Peyer's patch (tissue), 4 donors: ENCODE results near the gene CHST11. TPM values are rescaled to one million over a fixed set of nuclear protein-coding genes. Genes with fewer than 3 reads are reported as not detected.

Source experiments
- DNase-seq, 3 donors: peaks; one replicate each; pipeline ENCODE4 v3.0.0-alpha.2; 2017 to 2019
- H3K27ac ChIP-seq, 4 donors: fragments of 200-600 bp; sonication (generic); one replicate each; pipeline ENCODE4 v1.5.1; 2016 to 2019
- H3K27me3 ChIP-seq, 2 donors: fragments of 200-600 bp; sonication (generic); one replicate each; pipeline ENCODE4 v1.5.1; 2019
- H3K36me3 ChIP-seq, 3 donors: fragments of 200-600 bp; sonication (generic); one replicate each; pipeline ENCODE4 v1.5.1; 2016 to 2019
- H3K4me1 ChIP-seq, 4 donors: fragments of 200-600 bp; sonication (generic); one replicate each; pipeline ENCODE4 v1.5.1; 2016 to 2019
- H3K4me3 ChIP-seq, 4 donors: fragments of 200-600 bp; sonication (generic); 1 replicate in 3 of 4; 2 replicates in 1 of 4; pipeline ENCODE4 v1.5.1; 2016 to 2019; ENCODE audit warnings: mild to moderate bottlenecking in 1 of 4
- H3K9me3 ChIP-seq, 4 donors: fragments of 200-600 bp; sonication (generic); one replicate each; pipeline ENCODE4 v1.5.1; 2016 to 2019; ENCODE audit warnings: mild to moderate bottlenecking in 1 of 4
- POLR2A ChIP-seq, 2 donors: fragments of 450-650 bp; IDR thresholded peaks; one replicate each; pipeline ENCODE4 v1.5.1; 2017; ENCODE audit warnings: antibody characterized with exemption in 2 of 2, mild to moderate bottlenecking in 2 of 2, moderate library complexity in 2 of 2
- total RNA-seq, 4 donors: library from RNA; depleted of rRNA; stranded (reverse); fragments of >200 nt; gene quantifications; one replicate each; pipeline ENCODE4 v1.1.0, GENCODE V29; 2016
- TF ChIP-seq, protein P1 (sequence below), 6 experiments: fragments of 450-650 bp in 4 of 6; fragments of 200-600 bp in 2 of 6; sonication (generic) in 1 of 6; IDR thresholded peaks; one replicate each; pipeline ENCODE4 v1.5.1; 2017 to 2019; ENCODE audit warnings: antibody characterized with exemption in 6 of 6, mild to moderate bottlenecking in 3 of 6, moderate library complexity in 1 of 6

CHST11 gene
- total RNA-seq, 4 donors from 2014 or later, result 9.9 to 119 (median 15.6) TPM

DNA sequence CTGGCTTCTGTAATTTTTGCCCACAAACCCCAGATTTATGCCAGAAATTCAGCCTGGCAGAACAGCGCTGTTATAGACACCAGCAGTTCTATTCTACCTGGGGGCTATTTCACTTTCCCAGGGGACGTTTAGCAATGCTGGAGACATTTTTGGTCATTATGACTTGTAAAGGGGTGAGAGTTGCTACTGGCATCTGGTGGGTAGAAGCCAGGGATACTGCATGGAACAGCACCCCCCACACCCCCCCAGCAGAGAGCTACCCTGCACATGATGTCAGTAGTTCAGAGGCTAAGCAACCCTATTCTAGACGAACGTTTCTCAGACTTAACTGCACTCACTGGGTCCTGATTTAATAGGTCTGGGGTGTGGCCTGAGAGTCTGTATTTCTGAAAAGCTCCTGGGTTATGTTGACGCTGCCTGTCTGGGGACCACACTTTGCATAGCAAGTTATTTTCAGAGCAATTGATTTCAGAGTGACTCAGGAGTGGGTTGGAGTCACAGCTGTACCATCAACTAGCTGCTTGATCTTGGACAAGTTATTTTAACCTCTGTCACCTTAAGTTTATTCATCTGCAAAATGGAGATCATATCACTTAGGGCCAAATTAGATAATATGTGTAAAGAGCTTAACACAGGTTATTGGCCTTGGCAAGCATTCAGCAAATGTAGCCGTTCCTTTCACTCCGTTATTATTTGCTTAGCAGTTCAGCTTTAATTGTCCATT lies 48.5 kb downstream of the CHST11 start:
- H3K27ac ChIP-seq, result peak overlapping the region in 1 of 4 donors; percentile 25
- no peaks in the 10 kb centered on the region for H3K27me3 ChIP-seq
- no peak overlapping the region for H3K4me3 ChIP-seq
- H3K36me3 ChIP-seq, result no peaks in the 10 kb centered on the region
- H3K9me3 ChIP-seq, result no peaks in the 10 kb centered on the region
- no peak for TF ChIP-seq POLR2A (IDR thresholded peaks at IDR 0.05)
- TF ChIP-seq, protein P1, sequence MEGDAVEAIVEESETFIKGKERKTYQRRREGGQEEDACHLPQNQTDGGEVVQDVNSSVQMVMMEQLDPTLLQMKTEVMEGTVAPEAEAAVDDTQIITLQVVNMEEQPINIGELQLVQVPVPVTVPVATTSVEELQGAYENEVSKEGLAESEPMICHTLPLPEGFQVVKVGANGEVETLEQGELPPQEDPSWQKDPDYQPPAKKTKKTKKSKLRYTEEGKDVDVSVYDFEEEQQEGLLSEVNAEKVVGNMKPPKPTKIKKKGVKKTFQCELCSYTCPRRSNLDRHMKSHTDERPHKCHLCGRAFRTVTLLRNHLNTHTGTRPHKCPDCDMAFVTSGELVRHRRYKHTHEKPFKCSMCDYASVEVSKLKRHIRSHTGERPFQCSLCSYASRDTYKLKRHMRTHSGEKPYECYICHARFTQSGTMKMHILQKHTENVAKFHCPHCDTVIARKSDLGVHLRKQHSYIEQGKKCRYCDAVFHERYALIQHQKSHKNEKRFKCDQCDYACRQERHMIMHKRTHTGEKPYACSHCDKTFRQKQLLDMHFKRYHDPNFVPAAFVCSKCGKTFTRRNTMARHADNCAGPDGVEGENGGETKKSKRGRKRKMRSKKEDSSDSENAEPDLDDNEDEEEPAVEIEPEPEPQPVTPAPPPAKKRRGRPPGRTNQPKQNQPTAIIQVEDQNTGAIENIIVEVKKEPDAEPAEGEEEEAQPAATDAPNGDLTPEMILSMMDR (IDR thresholded peaks at IDR 0.05), result no peak
- H3K4me1 ChIP-seq, result peaks cover 0 to 20% (median 8%) of the 10 kb centered on the region in 4 donors
- no peak for DNase-seq

DNA sequence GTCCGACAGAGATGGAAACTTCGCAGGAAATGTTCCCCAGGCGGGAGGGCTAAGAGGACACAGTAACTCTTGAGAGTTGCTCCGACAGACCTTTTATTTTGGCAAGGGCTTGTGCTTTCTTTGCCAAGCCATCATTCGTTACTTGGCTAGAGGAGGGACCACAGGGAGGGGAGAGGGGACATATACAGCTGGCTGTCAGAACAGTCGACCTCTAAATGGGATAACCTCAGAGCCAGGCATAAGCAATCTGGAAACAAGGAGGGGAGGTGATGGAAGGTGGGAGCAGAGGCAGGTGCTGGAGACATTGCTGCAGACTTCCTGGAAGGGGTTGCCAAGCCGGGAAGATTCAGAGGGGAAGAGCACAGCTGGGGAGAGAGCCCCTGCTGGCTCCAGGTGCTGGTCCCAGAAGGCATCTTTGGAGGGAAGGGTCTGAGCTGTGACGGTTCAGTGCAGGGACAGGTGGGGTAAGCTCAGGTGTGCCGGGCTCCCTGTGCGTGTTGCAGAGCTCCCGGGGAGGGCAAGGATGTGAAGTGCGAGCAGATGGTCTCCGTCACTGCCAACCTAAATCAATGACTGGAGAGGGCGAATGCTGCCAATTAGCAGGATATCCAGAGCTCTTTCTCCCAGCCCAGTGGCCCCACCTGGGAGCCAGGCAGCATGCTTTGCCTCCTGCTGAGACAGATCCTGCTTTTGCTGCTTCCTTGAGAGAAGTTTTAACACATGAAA lies 50.1 kb downstream of the CHST11 start:
- no peaks in the 10 kb centered on the region for H3K36me3 ChIP-seq
- DNase-seq, result no peak
- no peaks in the 10 kb centered on the region for H3K9me3 ChIP-seq
- no peak for TF ChIP-seq POLR2A (IDR thresholded peaks at IDR 0.05)
- TF ChIP-seq, protein P1 (IDR thresholded peaks at IDR 0.05), result no peak
- H3K4me3 ChIP-seq, result no peak overlapping the region
- peaks cover 0 to 16% (median 8%) of the 10 kb centered on the region in 4 donors for H3K4me1 ChIP-seq
- no peak overlapping the region for H3K27ac ChIP-seq
- no peaks in the 10 kb centered on the region for H3K27me3 ChIP-seq

DNA sequence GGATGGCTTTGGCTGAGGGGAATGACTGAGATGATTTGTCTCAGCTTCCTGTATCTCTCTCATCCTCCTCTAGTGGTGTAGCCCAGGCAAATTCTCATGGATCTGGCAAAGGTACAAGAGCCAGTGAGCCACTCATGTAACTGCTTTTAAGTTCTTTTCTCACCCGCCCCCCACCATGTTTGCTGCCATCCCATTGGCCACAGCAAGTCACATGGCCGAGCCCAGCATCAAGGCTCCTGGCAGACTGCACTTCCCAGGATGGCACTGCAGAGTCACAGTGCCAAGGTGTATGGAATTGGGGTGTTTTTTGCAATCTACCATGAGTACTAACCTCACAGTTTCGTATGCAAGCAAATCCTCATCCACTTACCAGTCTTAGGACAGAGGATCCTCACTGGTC lies 50.9 kb downstream of the CHST11 start:
- H3K9me3 ChIP-seq, result no peaks in the 10 kb centered on the region
- no peaks in the 10 kb centered on the region for H3K36me3 ChIP-seq
- TF ChIP-seq, protein P1 (IDR thresholded peaks at IDR 0.05), result no peak
- no peak for TF ChIP-seq POLR2A (IDR thresholded peaks at IDR 0.05)
- DNase-seq, result no peak
- no peak overlapping the region for H3K4me3 ChIP-seq
- H3K27ac ChIP-seq, result no peak overlapping the region
- H3K4me1 ChIP-seq, result peaks cover 0 to 9% (median 8%) of the 10 kb centered on the region in 4 donors
- no peaks in the 10 kb centered on the region for H3K27me3 ChIP-seq

DNA sequence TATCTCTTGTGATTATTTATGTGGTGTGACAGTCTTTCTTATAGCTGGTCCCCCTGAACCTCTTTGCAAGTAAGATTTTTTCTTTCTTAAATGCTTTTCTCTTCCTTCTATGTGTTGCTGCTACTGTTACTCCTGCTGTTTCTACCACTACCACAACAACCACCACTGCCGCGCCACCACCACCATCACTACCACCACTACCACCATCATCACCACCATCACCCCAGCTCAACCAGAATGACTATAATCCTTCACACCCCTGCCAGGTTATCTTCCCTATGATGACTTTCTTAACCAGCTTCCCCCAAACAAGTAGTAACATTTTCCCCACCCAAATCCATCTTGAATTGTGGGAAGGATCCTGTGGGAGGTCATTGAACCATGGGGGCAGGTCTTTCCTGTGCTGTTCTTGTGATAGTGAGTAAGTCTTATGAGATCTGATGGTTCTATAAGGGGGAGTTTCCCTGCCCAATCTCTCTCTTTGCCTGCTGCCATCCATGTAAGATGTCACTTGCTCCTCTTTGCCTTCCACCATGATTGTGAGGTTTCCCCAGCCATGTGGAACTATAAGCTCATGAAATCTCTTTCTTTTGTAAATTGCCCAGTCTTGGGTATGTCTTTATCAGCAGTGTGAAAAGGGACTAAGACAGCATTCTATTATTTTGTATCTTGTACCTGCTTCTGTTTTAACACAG lies 52.2 kb downstream of the CHST11 start:
- H3K9me3 ChIP-seq, result no peaks in the 10 kb centered on the region
- H3K27ac ChIP-seq, result no peak overlapping the region
- H3K27me3 ChIP-seq, result no peaks in the 10 kb centered on the region
- H3K4me3 ChIP-seq, result no peak overlapping the region
- H3K4me1 ChIP-seq, result peaks cover 0 to 8% (median 7%) of the 10 kb centered on the region in 4 donors
- H3K36me3 ChIP-seq, result no peaks in the 10 kb centered on the region
- DNase-seq, result no peak
- TF ChIP-seq POLR2A (IDR thresholded peaks at IDR 0.05), result no peak
- TF ChIP-seq, protein P1 (IDR thresholded peaks at IDR 0.05), result no peak

DNA sequence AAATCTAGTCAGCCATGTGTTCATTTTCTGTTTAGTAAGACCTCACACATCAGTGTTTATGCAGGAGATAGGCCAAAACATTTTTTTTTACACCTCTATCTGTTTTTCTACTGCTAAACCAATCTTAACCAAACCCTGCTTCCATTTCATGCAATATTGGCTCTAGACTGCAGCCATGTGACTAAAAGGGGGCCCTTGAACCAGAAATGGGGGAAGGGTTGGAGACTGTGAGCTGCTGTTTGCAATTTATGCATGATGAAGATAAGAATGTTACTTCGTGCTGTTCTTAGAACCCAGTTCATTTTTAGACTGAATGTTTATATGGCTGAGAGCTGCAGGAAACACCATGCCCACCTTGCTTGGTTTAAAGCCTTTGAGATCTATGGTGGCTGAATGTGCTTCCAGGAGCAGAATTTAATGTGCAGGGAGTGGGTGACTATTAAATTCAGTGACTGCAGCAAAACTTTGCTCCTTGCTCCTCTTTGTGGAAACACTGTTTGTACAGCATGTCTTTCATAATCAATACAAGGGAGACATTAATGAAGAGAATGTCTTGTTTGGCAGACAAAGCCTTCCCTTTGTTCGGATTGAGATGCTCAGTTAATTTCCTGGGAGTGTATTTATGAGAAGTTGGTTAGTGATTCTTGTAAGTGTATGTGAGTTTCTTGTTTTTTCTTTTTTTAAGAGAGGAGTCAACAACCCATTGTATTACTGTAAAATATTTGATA lies 53.6 kb downstream of the CHST11 start:
- no peak for DNase-seq
- no peaks in the 10 kb centered on the region for H3K27me3 ChIP-seq
- TF ChIP-seq, protein P1 (IDR thresholded peaks at IDR 0.05), result no peak
- H3K36me3 ChIP-seq, result no peaks in the 10 kb centered on the region
- peaks cover 0 to 8% (median 0%) of the 10 kb centered on the region in 4 donors for H3K4me1 ChIP-seq
- H3K27ac ChIP-seq, result no peak overlapping the region
- H3K9me3 ChIP-seq, result no peaks in the 10 kb centered on the region
- H3K4me3 ChIP-seq, result no peak overlapping the region
